Keratinocyte (primary cell): ENCODE data around the gene MED12L. TPM values are rescaled to one million over a fixed set of nuclear protein-coding genes. Genes with fewer than 3 reads are reported as not detected.

Experiments
- DNase-seq: peaks from one replicate; pipeline ENCODE4 v3.0.0-alpha.2; 2011; ENCODE audit warnings: low read depth, missing footprints, low spot score
- FAIRE-seq: peaks from 2 replicates; lab custom pipeline; 2011; peaks lifted over from hg19 to GRCh38; lab: Jason Lieb, UNC
- H2AFZ ChIP-seq: 2 replicates; pipeline ENCODE4 v1.6.0; 2012; ENCODE audit warnings: low read length, control low read depth, inconsistent platforms; ENCODE audit not compliant: control insufficient read depth
- H3K27ac ChIP-seq: 2 replicates; pipeline ENCODE4 v1.5.1; 2011; ENCODE audit warnings: low read length; ENCODE audit not compliant: control insufficient read depth, insufficient read depth
- H3K27me3 ChIP-seq: 3 replicates; pipeline ENCODE4 v1.6.0; 2011; ENCODE audit warnings: low read length; ENCODE audit not compliant: control insufficient read depth, insufficient read depth; ENCODE audit errors: extremely low read depth
- H3K36me3 ChIP-seq, 2 experiments: 2 replicates in 1 of 2; 3 replicates in 1 of 2; pipeline ENCODE4 v1.5.1; 2011; ENCODE audit warnings: low read length in 2 of 2, mild to moderate bottlenecking in 1 of 2; ENCODE audit not compliant: control insufficient read depth in 2 of 2, insufficient read depth in 2 of 2; ENCODE audit errors: extremely low read depth in 1 of 2
- H3K4me1 ChIP-seq: 3 replicates; pipeline ENCODE4 v1.5.1; 2011; ENCODE audit warnings: low read length; ENCODE audit not compliant: control insufficient read depth, insufficient read depth; ENCODE audit errors: extremely low read depth
- H3K4me2 ChIP-seq: 3 replicates; pipeline ENCODE4 v1.6.0; 2011; ENCODE audit warnings: low read depth, low read length; ENCODE audit not compliant: control insufficient read depth, insufficient read depth; ENCODE audit errors: extremely low read depth
- H3K4me3 ChIP-seq, 3 experiments: fragments of 200-600 bp in 1 of 3; sonication (generic) in 1 of 3; 2 replicates in 2 of 3; 3 replicates in 1 of 3; pipeline ENCODE4 v1.5.1; 2011 to 2016; ENCODE audit warnings: low read length in 3 of 3, mild to moderate bottlenecking in 3 of 3, control low read depth in 2 of 3, inconsistent platforms in 1 of 3, low read depth in 1 of 3, mixed read lengths in 1 of 3, mixed run types in 1 of 3, moderate library complexity in 1 of 3; ENCODE audit not compliant: control insufficient read depth in 2 of 3, insufficient read depth in 2 of 3; ENCODE audit errors: extremely low read depth in 1 of 3
- H3K79me2 ChIP-seq: 2 replicates; pipeline ENCODE4 v1.6.0; 2012; ENCODE audit warnings: low read length; ENCODE audit not compliant: control insufficient read depth, insufficient read depth
- H3K9ac ChIP-seq: 3 replicates; pipeline ENCODE4 v1.6.0; 2011; ENCODE audit warnings: low read length; ENCODE audit not compliant: control insufficient read depth, insufficient read depth; ENCODE audit errors: extremely low read depth
- H3K9me1 ChIP-seq: 3 replicates; pipeline ENCODE4 v1.6.0; 2011; ENCODE audit warnings: low read length; ENCODE audit not compliant: control insufficient read depth, insufficient read depth; ENCODE audit errors: extremely low read depth
- H3K9me3 ChIP-seq: 2 replicates; pipeline ENCODE4 v1.5.1; 2012; ENCODE audit warnings: low read depth, low read length; ENCODE audit not compliant: control insufficient read depth
- H4K20me1 ChIP-seq: 3 replicates; pipeline ENCODE4 v1.6.0; 2011; ENCODE audit warnings: low read length; ENCODE audit not compliant: control insufficient read depth, insufficient read depth; ENCODE audit errors: extremely low read depth
- EZH2 ChIP-seq: IDR thresholded peaks from one replicate; pipeline ENCODE4 v1.6.1; 2012; ENCODE audit warnings: inconsistent platforms, mild to moderate bottlenecking, low read length, moderate library complexity
- dilution Hi-C: fragments of 300-500 bp; cut with MboI; formaldehyde crosslinking; loops from one replicate; pipeline ENCODE4 v1.7.0; 2020; ENCODE audit warnings: low sequenced_read_pairs; ENCODE audit not compliant: extremely low pct_ligation_motif_present
- polyA plus RNA-seq, 5 experiments: library from polyadenylated mRNA; depleted of rRNA in 3 of 5; stranded (reverse) in 3 of 5; stranded (forward) in 1 of 5; unstranded in 1 of 5; fragments of >200 nt; gene quantifications; 1 replicate in 1 of 5; 2 replicates in 3 of 5; 3 replicates in 1 of 5; pipeline versions ENCODE4 v1.2.1 to v1.2.3, GENCODE V29; 2011 to 2012; ENCODE audit warnings: missing spikeins in 2 of 5, low read depth in 1 of 5, low replicate concordance in 1 of 5
- TF ChIP-seq, protein P1 (sequence below), 3 experiments: IDR thresholded peaks in 1 of 3; conservative IDR thresholded peaks in 1 of 3; optimal IDR thresholded peaks in 1 of 3; 2 replicates in 2 of 3; 3 replicates in 1 of 3; pipeline versions ENCODE3 to v1.5.1; 2011; ENCODE audit warnings: low read length in 3 of 3, mild to moderate bottlenecking in 3 of 3, moderate library complexity in 2 of 3, control low read depth in 1 of 3, inconsistent platforms in 1 of 3; ENCODE audit not compliant: insufficient read depth in 2 of 3; ENCODE audit errors: extremely low read depth in 1 of 3

Gene MED12L
- polyA plus RNA-seq, 1 donor (not counting 4 experiments of a cell fraction or from before 2014, with no cell fraction given): 0.04 TPM

DNA sequence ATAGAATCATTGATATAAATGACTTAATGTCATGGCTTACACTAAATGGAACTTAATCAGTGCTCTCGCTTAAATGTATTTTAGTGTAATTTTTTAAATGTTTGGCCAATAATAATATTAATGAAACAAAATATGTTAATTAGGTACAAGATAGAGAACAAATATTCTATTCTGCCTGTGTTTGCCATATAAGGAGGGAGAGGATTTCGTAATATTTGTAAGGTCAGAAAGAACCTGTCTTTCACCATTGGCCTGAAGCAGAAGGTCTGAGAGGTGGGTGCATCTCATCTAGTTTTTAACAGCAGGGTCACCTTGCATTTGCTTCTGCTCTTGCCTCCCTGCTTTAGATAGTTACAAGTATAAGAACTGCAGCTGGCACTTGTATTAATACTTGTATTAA, 228.7 kb downstream of the MED12L start:
- DNase-seq (no peak), FAIRE-seq (no peak)
- Histone ChIP-seq H3K9ac (peak overlapping the region; percentile 94), H3K9me1 (no peaks in the 10 kb centered on the region), H3K9me3 (no peaks in the 10 kb centered on the region), H4K20me1 (peaks cover 3% of the 10 kb centered on the region), H3K27me3 (no peaks in the 10 kb centered on the region), H2AFZ (no peak overlapping the region), H3K4me2 (peak overlapping the region; percentile 95), H3K4me1 (peaks cover 55% of the 10 kb centered on the region), H3K4me3 (peak overlapping the region; percentile 75 to 93 (median 92)), H3K27ac (peak overlapping the region; percentile 98), H3K79me2 (peaks cover 73% of the 10 kb centered on the region), H3K36me3 (peaks cover 4 to 22% of the 10 kb centered on the region in 2 experiments)
- TF ChIP-seq, protein P1, sequence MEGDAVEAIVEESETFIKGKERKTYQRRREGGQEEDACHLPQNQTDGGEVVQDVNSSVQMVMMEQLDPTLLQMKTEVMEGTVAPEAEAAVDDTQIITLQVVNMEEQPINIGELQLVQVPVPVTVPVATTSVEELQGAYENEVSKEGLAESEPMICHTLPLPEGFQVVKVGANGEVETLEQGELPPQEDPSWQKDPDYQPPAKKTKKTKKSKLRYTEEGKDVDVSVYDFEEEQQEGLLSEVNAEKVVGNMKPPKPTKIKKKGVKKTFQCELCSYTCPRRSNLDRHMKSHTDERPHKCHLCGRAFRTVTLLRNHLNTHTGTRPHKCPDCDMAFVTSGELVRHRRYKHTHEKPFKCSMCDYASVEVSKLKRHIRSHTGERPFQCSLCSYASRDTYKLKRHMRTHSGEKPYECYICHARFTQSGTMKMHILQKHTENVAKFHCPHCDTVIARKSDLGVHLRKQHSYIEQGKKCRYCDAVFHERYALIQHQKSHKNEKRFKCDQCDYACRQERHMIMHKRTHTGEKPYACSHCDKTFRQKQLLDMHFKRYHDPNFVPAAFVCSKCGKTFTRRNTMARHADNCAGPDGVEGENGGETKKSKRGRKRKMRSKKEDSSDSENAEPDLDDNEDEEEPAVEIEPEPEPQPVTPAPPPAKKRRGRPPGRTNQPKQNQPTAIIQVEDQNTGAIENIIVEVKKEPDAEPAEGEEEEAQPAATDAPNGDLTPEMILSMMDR (optimal IDR thresholded peaks at IDR 0.05 in 1 of 3, IDR thresholded peaks at IDR 0.05 in 1 of 3, conservative IDR thresholded peaks at IDR 0.05 in 1 of 3; ENCODE audit: extremely low read depth in 1 of 3, insufficient read depth in 2 of 3, low read length in 3 of 3): no peak
- no peak for TF ChIP-seq EZH2
- dilution Hi-C loops: no loop called here

DNA sequence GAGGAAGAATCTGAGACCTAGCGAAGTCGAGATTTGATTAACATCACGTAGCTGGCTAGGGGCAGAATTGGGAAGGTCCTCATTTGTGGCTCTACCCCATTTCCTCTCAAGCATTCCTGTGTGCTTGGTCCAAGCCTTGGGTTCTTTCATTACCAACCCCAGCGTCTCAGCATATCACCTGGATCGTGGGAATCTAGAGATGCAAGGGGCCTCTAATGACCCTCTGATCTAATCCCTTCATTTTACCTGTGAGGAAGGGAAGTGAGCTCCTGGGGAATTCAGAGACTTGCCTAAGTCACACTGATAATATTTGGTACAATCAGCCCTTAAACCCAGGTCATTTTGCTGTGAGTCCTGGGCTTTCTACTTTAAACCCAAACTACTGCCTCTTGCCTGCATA, 229.1 kb downstream of the MED12L start:
- Histone ChIP-seq H2AFZ (no peak overlapping the region), H3K27ac (peak overlapping the region; percentile 98), H3K36me3 (peaks cover 4 to 19% of the 10 kb centered on the region in 2 experiments), H3K9me3 (no peaks in the 10 kb centered on the region), H3K4me2 (peak overlapping the region; percentile 95), H3K9me1 (no peaks in the 10 kb centered on the region), H3K79me2 (peaks cover 68% of the 10 kb centered on the region), H3K9ac (peak overlapping the region; percentile 94), H3K27me3 (no peaks in the 10 kb centered on the region), H3K4me1 (peaks cover 52% of the 10 kb centered on the region), H3K4me3 (peak overlapping the region; percentile 75 to 93 (median 92)), H4K20me1 (peaks cover 3% of the 10 kb centered on the region)
- TF ChIP-seq, protein P1 (optimal IDR thresholded peaks at IDR 0.05 in 1 of 3, IDR thresholded peaks at IDR 0.05 in 1 of 3, conservative IDR thresholded peaks at IDR 0.05 in 1 of 3; ENCODE audit: extremely low read depth in 1 of 3, insufficient read depth in 2 of 3, low read length in 3 of 3): no peak
- TF ChIP-seq EZH2: no peak
- dilution Hi-C loops: no loop called here
- DNase-seq (no peak), FAIRE-seq (no peak)
